Stimulated activated CD4-positive, alpha-beta T cell treated with anti-CD3 and anti-CD28 coated beads, Interleukin-2, amount 100 ng/mL, for 24 hours (primary cell): ENCODE measurements around the gene FCHO2.
"Not testable (repeated sequence)": the region's sequence is repeated elsewhere in the genome, so short reads cannot be mapped to it uniquely, and the experiment has no call there.

Experiments
- DNase-seq, 2 donors: peaks; one replicate each; pipeline ENCODE4 v3.0.0-alpha.2; 2020

FCHO2 gene

DNA sequence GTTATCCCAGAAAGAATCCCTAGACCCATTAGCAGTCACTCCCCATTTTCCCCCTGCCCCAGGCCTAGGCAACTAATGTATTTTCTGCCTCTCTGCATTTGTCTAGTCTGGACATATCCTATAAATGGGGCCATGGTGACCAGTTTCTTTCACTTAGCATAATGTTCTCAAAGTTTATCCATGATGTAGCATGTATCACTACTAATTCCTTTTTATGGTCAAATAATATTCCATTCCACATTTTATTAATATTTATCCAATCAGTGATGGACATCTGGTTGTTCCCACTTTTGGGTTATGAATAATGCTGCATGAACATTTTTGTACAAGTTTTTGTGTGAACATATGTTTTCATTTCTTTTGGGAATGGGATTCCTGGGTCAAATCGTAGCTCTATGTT is 1.5 kb downstream of the FCHO2 start:
- DNase-seq, result no peak

DNA sequence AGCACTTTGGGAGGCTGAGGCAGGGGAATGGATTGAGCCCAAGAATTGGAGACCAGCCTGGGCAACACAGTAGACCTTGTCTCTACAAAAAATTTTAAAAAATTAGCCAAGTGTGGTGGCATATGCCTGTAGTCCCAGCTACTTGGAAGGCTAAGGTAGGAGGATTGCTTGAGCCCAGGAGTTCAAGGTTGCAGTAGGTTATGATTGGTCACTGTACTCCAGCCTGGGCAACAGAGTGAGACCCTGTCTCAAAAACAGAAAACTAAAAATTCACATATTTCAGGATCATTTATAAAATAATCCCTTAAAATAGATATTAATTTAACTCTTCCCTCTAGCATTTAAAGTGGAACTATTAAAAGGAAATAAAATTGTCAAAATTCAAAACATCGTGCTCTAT is 3.4 kb downstream of the FCHO2 start:
- no peak for DNase-seq

DNA sequence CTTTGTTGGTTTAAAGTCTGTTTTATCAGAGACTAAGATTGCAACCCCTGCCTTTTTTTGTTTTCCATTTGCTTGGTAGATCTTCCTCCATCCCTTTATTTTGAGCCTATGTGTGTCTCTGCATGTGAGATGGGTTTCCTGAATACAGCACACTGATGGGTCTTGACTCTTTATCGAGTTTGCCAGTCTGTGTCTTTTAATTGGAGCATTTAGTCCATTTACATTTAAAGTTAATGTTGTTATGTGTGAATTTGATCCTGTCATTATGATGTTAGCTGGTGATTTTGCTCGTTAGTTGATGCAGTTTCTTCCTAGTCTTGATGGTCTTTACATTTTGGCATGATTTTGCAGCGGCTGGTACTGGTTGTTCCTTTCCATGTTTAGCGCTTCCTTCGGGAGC is 18.6 kb downstream of the FCHO2 start:
- not testable (repeated sequence) for DNase-seq

DNA sequence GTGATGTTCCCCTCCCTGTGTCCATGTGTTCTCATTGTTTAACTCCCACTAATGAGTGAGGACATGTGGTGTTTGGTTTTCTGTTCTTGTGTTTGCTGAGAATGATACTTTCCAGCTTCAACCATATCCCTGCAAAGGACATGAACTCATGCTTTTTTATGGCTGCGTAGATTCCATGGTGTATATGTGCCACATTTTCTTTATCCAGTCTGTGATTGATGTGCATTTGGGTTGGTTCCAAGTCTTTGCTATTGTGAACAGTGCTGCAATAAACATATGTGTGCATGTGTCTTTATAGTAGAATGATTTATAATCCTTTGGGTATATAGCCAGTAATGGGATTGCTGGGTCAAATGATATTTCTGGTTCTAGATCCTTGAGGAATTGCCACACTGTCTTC is 21.0 kb downstream of the FCHO2 start:
- not testable (repeated sequence) for DNase-seq

DNA sequence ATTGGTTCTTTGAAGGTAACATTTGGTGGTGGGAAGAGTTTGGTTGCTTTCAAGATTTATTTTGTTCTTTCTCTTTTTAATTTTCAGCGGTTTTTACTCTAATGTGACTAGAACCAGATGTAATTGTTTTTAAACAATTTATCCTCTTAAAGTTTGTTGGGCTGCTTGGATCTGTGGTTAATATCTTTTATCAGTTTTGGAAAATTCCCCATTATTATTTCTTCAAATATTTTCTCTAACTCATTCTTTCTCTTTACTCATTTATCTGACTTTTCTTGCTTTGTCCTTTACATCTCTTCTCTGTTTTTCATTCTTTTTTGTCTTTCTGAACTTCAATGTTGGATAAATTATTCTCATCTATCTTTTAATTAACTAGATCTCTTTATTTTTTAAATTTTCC is 29.9 kb downstream of the FCHO2 start:
- DNase-seq, result no peak

DNA sequence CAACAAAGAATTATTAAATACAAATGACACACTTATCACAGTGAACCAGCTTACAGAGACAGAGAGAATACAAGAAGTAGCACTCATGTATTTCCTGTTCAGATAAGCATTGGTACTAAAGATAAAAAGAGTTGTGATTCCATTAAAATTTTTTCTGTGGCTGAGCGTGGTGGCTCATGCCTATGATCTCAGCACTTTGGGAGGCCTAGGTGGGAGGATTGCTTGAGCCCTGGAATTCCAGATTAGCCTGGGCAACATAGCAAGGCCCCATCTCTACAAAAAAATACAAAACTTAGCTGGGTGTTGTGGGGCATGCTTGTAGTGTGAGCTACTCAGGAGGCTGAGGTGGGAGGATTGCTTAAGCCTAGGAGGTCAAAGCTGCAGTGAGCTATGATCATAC is 32.9 kb downstream of the FCHO2 start:
- no peak for DNase-seq

DNA sequence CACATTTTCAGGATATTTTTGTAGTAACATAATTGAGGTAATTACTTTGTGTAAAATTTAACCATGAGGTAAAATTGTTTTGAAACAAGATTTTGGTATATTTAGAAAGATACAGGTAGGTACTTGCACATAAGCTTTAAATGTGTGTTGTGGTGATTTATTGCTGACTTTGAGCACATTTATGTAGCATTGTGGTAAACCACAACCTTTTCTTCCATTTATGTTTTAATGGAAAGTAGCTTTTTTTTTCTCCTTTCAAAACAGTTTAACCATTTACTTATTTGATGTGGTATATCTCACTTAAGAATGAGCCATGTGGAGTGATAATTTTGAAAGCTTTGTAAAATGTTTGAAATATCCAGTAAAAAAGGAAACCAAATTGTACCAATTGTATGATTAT is 35.6 kb downstream of the FCHO2 start:
- DNase-seq, result no peak

- no peak for DNase-seq
These were observed 38.7 kb downstream of the FCHO2 start for GRCh38 chr5:72994578-72994977.

- no peak for DNase-seq
These were observed 40.8 kb downstream of the FCHO2 start for GRCh38 chr5:72996632-72997031.

DNA sequence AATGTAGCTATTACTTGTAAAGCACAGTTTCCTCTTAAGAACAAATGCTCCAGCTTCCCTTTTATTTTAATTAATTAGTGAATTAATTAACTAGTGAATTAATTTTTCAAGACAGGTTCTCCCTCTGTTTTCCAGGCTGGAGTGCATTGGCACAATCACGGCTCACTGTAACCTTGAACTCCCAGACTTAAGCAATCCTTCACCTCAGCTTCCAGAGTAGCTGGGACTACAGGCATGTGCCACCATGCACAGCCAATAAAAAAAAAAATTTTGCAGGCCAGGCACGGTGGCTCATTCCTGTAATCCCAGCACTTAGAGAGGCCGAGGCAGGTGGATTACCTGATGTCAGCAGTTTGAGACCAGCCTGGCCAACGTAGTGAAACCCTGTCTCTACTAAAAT is 44.1 kb downstream of the FCHO2 start:
- no peak for DNase-seq

- DNase-seq, result no peak
These were observed 50.0 kb downstream of the FCHO2 start for GRCh38 chr5:73005886-73006285.

GRCh38 chr5:73007051-73007450 is 51.2 kb downstream of the FCHO2 start:
- DNase-seq, result no peak

GRCh38 chr5:73008831-73009230 is 53.0 kb downstream of the FCHO2 start:
- no peak for DNase-seq

DNA sequence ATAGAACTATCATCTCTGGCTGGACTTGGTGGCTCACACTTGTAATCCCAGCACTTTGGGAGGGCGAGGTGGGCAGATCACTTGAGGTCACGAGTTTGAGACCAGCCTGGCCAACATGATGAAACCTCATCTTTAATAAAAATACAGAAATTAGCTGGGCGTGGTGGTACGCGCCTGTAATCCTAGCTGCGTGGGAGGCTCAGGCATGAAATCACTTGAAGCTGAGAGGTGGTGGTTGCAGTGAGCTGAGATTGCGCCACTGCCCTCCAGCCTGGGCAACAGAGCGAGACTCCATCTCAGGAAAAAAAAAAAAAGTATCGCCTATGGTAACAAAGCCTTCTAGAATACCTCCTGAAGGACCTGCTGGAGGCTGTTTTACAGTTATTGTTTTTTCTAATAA is 55.8 kb downstream of the FCHO2 start:
- DNase-seq, result not testable (repeated sequence)

- no peak for DNase-seq
These were observed 63.1 kb downstream of the FCHO2 start for GRCh38 chr5:73018892-73019291.

- DNase-seq, result no peak
These were observed 63.9 kb downstream of the FCHO2 start for GRCh38 chr5:73019766-73020165.

- DNase-seq, result no peak
These were observed 66.8 kb downstream of the FCHO2 start for GRCh38 chr5:73022471-73023169.

- DNase-seq, result not testable (repeated sequence)
These were observed 69.2 kb downstream of the FCHO2 start for GRCh38 chr5:73024946-73025544.

GRCh38 chr5:73027361-73027760 is 71.5 kb downstream of the FCHO2 start:
- no peak for DNase-seq

DNA sequence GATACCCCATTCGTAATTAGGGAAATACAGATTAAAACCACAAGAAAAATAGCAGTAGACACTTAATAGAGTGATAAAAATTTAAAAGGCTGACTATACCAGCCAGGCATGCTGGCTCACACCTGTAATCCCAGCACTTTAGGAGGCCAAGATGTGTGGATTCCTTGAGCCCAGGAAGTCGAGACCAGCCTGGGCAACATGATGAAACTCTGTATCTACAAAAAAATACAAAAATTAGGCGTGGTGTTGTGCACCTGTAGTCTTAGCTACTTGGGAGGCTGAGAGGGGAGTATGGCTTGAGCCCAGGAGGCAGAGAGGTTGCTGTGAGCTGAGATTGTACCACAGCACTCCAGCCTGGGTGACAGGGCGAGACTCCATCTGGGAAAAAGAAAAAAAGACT is 72.0 kb downstream of the FCHO2 start:
- DNase-seq, result no peak

GRCh38 chr5:73028991-73029595 is 73.3 kb downstream of the FCHO2 start:
- DNase-seq, result no peak

GRCh38 chr5:73030531-73030930 is 74.7 kb downstream of the FCHO2 start:
- DNase-seq, result no peak

DNA sequence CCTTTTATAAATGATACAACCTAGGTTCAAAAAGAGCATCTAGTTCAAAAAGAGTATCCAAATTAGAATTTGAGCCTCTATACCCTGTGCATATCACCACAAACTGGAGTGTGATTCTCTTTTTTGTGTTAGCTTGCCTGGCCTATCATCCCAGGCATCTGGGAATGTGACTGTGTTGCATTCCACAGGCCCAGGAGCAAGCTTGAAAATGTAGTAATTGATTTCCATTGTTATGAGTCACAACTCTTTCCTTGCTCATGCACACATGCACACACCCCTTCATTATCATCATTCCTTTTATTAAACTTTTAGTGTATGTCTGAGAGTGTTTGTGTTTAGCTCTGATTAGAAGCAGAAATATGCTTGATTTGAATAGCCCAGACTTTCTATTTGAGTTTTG is 75.2 kb downstream of the FCHO2 start:
- DNase-seq, result no peak

- no peak for DNase-seq
These were observed 76.0 kb downstream of the FCHO2 start for GRCh38 chr5:73031839-73032238.

DNA sequence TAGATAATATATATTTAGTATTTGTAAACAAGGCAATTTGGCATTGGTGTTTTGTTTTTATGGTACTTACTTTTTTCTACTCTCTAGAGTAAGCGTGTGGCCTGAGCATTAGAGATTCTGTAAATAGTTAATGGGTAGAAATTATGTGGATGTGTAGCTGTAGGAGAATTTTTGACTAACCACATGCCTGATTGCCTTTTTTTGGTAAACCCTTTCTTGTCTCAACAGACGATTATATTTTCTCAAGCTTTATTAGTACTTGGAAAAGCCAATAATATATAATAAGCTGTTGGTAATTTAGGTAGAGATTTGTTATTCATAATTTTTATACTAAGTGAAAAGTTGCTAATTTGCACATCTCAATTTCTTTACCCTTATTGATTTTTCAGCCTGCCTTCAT is 76.8 kb downstream of the FCHO2 start:
- no peak for DNase-seq
